GM23338 (cell line): ENCODE results near the gene BLOC1S5. TPM values are rescaled to one million over a fixed set of nuclear protein-coding genes. Genes with fewer than 3 reads are reported as not detected.

Experiments used
- ATAC-seq: fragments of 200-7000 bp; cut with Tn5 transposase; 3 replicates; pipeline ENCODE4 v1.9.1; 2020
- DNase-seq: peaks from one replicate; pipeline ENCODE4 v3.0.0-alpha.2; 2015; ENCODE audit warnings: low spot score
- H2AFZ ChIP-seq: fragments of 200-600 bp; sonication (generic); 2 replicates; pipeline ENCODE4 v1.8.0; 2016; ENCODE audit warnings: antibody characterized with exemption, mild to moderate bottlenecking, moderate library complexity
- H3F3A ChIP-seq: fragments of 200-600 bp; sonication (generic); replicated peaks from 2 replicates; pipeline ENCODE4 v1.8.0; 2017; ENCODE audit warnings: antibody characterized with exemption, mixed run types, low read depth
- H3K27ac ChIP-seq: fragments of 200-600 bp; sonication (generic); 2 replicates; pipeline ENCODE4 v1.6.1; 2016; ENCODE audit warnings: low read depth
- H3K27me3 ChIP-seq: fragments of 200-600 bp; sonication (generic); 2 replicates; pipeline ENCODE4 v1.8.0; 2016; ENCODE audit warnings: mild to moderate bottlenecking, mixed run types, moderate library complexity; ENCODE audit not compliant: insufficient read depth
- H3K36me3 ChIP-seq: fragments of 200-600 bp; sonication (generic); 2 replicates; pipeline ENCODE4 v1.8.0; 2016; ENCODE audit warnings: mild to moderate bottlenecking; ENCODE audit not compliant: insufficient read depth
- H3K4me1 ChIP-seq: fragments of 200-600 bp; sonication (generic); 2 replicates; pipeline ENCODE4 v1.8.0; 2016; ENCODE audit warnings: mild to moderate bottlenecking, moderate library complexity; ENCODE audit not compliant: insufficient read depth
- H3K4me2 ChIP-seq: fragments of 200-600 bp; sonication (generic); 2 replicates; pipeline ENCODE4 v1.7.1; 2017; ENCODE audit warnings: mixed run types
- H3K4me3 ChIP-seq: fragments of 200-600 bp; sonication (generic); 2 replicates; pipeline ENCODE4 v1.6.1; 2016; ENCODE audit warnings: mixed run types
- H3K79me2 ChIP-seq: fragments of 200-600 bp; sonication (generic); replicated peaks from 2 replicates; pipeline ENCODE4 v1.8.0; 2017; ENCODE audit warnings: mild to moderate bottlenecking; ENCODE audit not compliant: insufficient read depth
- H3K9me2 ChIP-seq: fragments of 200-600 bp; sonication (generic); 2 replicates; pipeline ENCODE4 v1.8.0; 2017; ENCODE audit not compliant: insufficient read depth
- H4K20me1 ChIP-seq: fragments of 200-600 bp; sonication (generic); replicated peaks from 2 replicates; pipeline ENCODE4 v1.8.0; 2017; ENCODE audit warnings: mild to moderate bottlenecking; ENCODE audit not compliant: insufficient read depth
- H3K27ac Mint-ChIP-seq: 2 replicates; pipeline ENCODE4 v1.8.0; 2020; ENCODE audit warnings: inconsistent platforms, mild to moderate bottlenecking, moderate library complexity, mixed read lengths
- H3K27me3 Mint-ChIP-seq: 3 replicates; pipeline ENCODE4 v1.8.0; 2022; ENCODE audit warnings: low read depth, mild to moderate bottlenecking, moderate library complexity, mixed read lengths, inconsistent platforms; ENCODE audit not compliant: insufficient read depth, poor library complexity
- H3K36me3 Mint-ChIP-seq: 3 replicates; pipeline ENCODE4 v1.8.0; 2021; ENCODE audit warnings: low read depth, mild to moderate bottlenecking, inconsistent platforms, moderate library complexity, mixed read lengths
- H3K4me1 Mint-ChIP-seq: 3 replicates; pipeline ENCODE4 v1.8.0; 2020; ENCODE audit warnings: mild to moderate bottlenecking, inconsistent platforms, mixed read lengths
- H3K4me3 Mint-ChIP-seq: 3 replicates; pipeline ENCODE4 v1.8.0; 2021; ENCODE audit warnings: moderate library complexity, mild to moderate bottlenecking, inconsistent platforms, mixed read lengths
- H3K9me3 Mint-ChIP-seq: 3 replicates; pipeline ENCODE4 v1.8.0; 2020; ENCODE audit warnings: moderate library complexity, mild to moderate bottlenecking, inconsistent platforms, mixed read lengths
- CREB1 ChIP-seq: fragments of 250-450 bp; sonication (Bioruptor Pico); IDR thresholded peaks from 2 replicates; pipeline ENCODE4 v1.5.0; 2020; ENCODE audit warnings: low read depth, mild to moderate bottlenecking, moderate library complexity
- CTCF ChIP-seq, 2 experiments: fragments of 200-600 bp in 1 of 2; sonication (generic) in 1 of 2; conservative IDR thresholded peaks; 2 replicates each; pipeline versions ENCODE4 v1.5.1 to v1.6.1; 2016 to 2017; ENCODE audit warnings: antibody characterized with exemption in 2 of 2, low read depth in 2 of 2, mild to moderate bottlenecking in 2 of 2, moderate library complexity in 1 of 2
- ETS1 ChIP-seq: IDR thresholded peaks from 2 replicates; pipeline ENCODE4 v1.6.1; 2016; ENCODE audit warnings: antibody characterized with exemption
- EZH2phosphoT487 ChIP-seq: fragments of 200-600 bp; sonication (generic); IDR thresholded peaks from one replicate; pipeline ENCODE4 v1.8.1; 2018; ENCODE audit warnings: antibody characterized with exemption; ENCODE audit not compliant: unreplicated experiment
- JUNB ChIP-seq: IDR thresholded peaks from one replicate; pipeline ENCODE4 v1.6.1; 2016; ENCODE audit warnings: antibody characterized with exemption; ENCODE audit not compliant: unreplicated experiment
- NANOG ChIP-seq: IDR thresholded peaks from 2 replicates; pipeline ENCODE4 v1.6.1; 2016; ENCODE audit warnings: antibody characterized with exemption, borderline replicate concordance
- POLR2AphosphoS5 ChIP-seq: IDR thresholded peaks from 2 replicates; pipeline ENCODE4 v1.6.1; 2016; ENCODE audit warnings: antibody characterized with exemption, low read depth
- REST ChIP-seq: IDR thresholded peaks from one replicate; pipeline ENCODE4 v1.6.1; 2018; ENCODE audit warnings: antibody characterized with exemption; ENCODE audit not compliant: unreplicated experiment
- STAT1 ChIP-seq: IDR thresholded peaks from one replicate; pipeline ENCODE4 v1.6.1; 2016; ENCODE audit warnings: antibody characterized with exemption; ENCODE audit not compliant: unreplicated experiment
- ZNF114 ChIP-seq: fragments of 250-450 bp; sonication (Bioruptor Pico); IDR thresholded peaks from 2 replicates; pipeline ENCODE4 v1.5.0; 2020; ENCODE audit warnings: mild to moderate bottlenecking, moderate library complexity
- ZNF331 ChIP-seq: fragments of 250-450 bp; sonication (Bioruptor Pico); IDR thresholded peaks from 2 replicates; pipeline ENCODE4 v1.5.0; 2020; ENCODE audit warnings: low read depth, mild to moderate bottlenecking, moderate library complexity
- polyA plus RNA-seq: library from polyadenylated mRNA; unstranded; fragments of >200 nt; fragmentation: Nextera tagmentation; extraction: Ambion mirVana; gene quantifications from 2 replicates; pipeline ENCODE4 v1.2.1, GENCODE V29; 2016
- total RNA-seq: library from RNA; depleted of rRNA; stranded (reverse); fragments of >200 nt; shearing (Covaris generic); gene quantifications from 2 replicates; pipeline ENCODE4 v1.2.3, GENCODE V29; 2014

BLOC1S5 gene
- total and polyA plus RNA-seq, 2 experiments from 2014 or later: 14.9 to 16.6 TPM

GRCh38 chr6:8085053-8085511 lies 20.9 kb upstream of the BLOC1S5 start:
- peaks cover 18% of the 10 kb centered on the region for H3K9me3 Mint-ChIP-seq
- Histone ChIP-seq H2AFZ (no peak overlapping the region), H3K27me3 (no peaks in the 10 kb centered on the region), H4K20me1 (peaks cover 44% of the 10 kb centered on the region), H3K9me2 (no peaks in the 10 kb centered on the region), H3K4me2 (no peak overlapping the region), H3K27ac (no peak overlapping the region), H3K4me1 (no peaks in the 10 kb centered on the region; the same call in 1 of the 2 replicates), H3K36me3 (peaks cover 31% of the 10 kb centered on the region; the same call in 1 of the 2 replicates), H3F3A (no peaks in the 10 kb centered on the region), H3K4me3 (no peak overlapping the region), H3K79me2 (peaks cover 62% of the 10 kb centered on the region)
- ATAC-seq (no peak; the same call in 2 of the 3 replicates), DNase-seq (no peak)
- H3K36me3 Mint-ChIP-seq: peaks cover 62% of the 10 kb centered on the region
- H3K4me3 Mint-ChIP-seq: no peak overlapping the region
- peaks cover 21% of the 10 kb centered on the region for H3K4me1 Mint-ChIP-seq
- no peaks in the 10 kb centered on the region for H3K27me3 Mint-ChIP-seq
- no peak overlapping the region for H3K27ac Mint-ChIP-seq
- TF ChIP-seq ZNF331 (CRISPR knock-in tag) (no peak), ZNF114 (no peak), POLR2AphosphoS5 (no peak), STAT1 (no peak), ETS1 (no peak), JUNB (no peak), CTCF (conservative IDR thresholded peaks at IDR 0.05; ENCODE audit: low read depth in 2 of 2) (no peak), EZH2phosphoT487 (no peak), NANOG (no peak), CREB1 (CRISPR knock-in tag) (no peak), REST (no peak)
